LNCaP clone FGC (cell line): Measurements from ENCODE around the gene SRMS.
A peak's percentile ranks its signal among the peaks of the same experiment; 100 is the strongest.

ENCODE experiments used
- DNase-seq: peaks from one replicate; pipeline ENCODE4 v3.0.0-alpha.2; 2011; ENCODE audit warnings: low read depth
- H3K4me3 ChIP-seq: 2 replicates; pipeline ENCODE4 v1.5.1; 2011; ENCODE audit warnings: mild to moderate bottlenecking, low read depth, low read length, control low read depth
- TF ChIP-seq, protein P1 (sequence below): IDR thresholded peaks from 2 replicates; pipeline ENCODE4 v1.5.1; 2012; ENCODE audit warnings: mild to moderate bottlenecking; ENCODE audit not compliant: control insufficient read depth, insufficient read depth; ENCODE audit errors: extremely low read depth

Gene SRMS

DNA sequence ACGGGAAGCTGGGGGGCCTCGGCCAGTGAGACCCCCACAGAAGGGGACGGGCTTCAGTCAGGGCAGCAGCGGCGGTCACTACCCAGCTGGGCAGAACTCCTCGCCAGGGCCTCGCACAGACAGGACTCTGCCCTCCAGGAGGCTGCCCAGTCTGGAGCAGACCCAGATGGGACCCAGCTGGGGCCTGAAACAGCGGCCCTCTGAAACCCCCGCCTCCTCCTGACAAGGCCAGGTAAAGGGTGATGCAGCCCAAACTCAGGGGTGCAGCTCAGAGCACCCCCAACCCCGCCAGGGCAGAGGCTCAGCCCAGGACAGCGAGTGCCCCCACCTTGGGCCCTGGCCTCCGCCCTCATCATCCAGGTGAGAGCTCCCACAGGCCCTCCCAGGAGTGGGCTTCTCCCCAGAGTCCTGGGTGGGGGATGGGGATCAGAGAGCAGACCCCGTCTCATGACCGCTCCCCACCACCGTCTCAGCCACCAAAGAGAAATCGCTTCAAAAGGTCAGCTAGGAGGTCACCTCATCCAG, 50.9 kb downstream of the SRMS start:
- TF ChIP-seq, protein P1, sequence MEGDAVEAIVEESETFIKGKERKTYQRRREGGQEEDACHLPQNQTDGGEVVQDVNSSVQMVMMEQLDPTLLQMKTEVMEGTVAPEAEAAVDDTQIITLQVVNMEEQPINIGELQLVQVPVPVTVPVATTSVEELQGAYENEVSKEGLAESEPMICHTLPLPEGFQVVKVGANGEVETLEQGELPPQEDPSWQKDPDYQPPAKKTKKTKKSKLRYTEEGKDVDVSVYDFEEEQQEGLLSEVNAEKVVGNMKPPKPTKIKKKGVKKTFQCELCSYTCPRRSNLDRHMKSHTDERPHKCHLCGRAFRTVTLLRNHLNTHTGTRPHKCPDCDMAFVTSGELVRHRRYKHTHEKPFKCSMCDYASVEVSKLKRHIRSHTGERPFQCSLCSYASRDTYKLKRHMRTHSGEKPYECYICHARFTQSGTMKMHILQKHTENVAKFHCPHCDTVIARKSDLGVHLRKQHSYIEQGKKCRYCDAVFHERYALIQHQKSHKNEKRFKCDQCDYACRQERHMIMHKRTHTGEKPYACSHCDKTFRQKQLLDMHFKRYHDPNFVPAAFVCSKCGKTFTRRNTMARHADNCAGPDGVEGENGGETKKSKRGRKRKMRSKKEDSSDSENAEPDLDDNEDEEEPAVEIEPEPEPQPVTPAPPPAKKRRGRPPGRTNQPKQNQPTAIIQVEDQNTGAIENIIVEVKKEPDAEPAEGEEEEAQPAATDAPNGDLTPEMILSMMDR, result no peak
- no peak for DNase-seq
- peak overlapping the region; percentile 91 for H3K4me3 ChIP-seq

DNA sequence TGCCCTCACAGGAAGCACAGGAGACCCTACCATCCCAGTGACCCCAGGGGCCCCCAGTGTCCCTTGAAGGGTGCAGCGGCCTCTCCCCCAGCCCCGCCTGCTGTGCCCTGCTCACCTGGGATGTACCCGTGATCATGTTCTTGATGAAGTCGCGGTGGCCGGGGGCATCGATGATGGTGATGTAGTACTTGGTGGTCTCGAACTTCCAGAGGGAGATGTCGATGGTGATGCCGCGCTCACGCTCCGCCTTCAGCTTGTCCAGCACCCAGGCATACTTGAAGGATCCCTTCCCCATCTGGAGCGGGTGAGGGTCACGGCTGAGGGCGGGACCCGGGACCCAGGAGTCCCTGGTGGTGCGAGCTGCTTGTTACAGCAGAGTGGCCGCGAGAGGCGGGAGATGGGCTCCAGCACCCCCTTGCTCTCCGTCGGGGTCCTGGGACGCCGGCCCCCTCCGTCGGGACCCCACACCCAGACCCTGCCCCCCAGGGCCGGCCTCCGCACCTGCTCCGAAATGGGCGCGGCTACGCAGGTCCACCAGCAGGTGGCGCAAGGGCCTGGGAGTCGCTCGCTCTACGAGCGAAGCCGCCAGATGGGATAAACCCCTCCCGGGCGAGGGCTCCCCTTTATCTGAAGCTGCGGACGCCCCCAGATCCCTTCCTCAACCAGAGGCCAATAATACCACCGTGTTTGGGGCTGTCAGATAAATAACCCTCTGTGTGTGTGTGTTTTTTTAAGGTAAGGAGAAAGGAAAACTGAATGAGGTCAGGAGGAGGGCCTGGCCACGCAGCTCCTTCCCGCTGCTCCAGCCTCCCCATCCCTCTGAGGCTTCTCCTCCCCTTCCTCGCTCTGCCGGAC, 51.6 kb downstream of the SRMS start:
- no peak for DNase-seq
- TF ChIP-seq, protein P1, result peak; percentile 89
- peak overlapping the region; percentile 91 for H3K4me3 ChIP-seq

DNA sequence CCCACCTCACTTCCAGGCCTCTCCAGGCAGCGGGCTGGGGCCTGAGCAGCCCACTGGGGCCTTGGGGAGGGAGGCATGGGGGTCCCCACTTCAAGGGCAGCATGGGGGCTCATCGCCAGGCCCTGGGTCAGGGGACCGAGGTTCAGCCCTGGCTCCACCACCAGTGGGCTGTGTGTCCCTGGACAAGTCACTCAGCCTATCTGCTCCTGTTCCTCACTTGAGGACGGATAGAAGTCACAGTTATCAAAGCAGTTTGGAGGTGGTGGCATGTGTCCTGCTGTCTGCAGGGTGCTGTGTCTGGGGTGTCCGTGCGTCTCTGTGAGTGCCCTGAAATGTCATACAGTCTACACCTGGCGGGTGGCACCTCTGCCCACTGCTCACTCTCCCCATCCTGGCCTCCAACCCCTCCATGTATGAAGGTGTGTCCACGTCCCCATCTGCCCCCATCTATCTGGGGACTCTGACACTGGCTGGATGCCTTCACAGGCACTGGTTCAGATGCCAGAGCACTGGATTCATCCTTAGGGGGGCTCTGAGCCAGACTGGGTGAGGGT, 52.3 kb downstream of the SRMS start:
- no peak overlapping the region for H3K4me3 ChIP-seq
- DNase-seq, result no peak
- TF ChIP-seq, protein P1, result no peak

DNA sequence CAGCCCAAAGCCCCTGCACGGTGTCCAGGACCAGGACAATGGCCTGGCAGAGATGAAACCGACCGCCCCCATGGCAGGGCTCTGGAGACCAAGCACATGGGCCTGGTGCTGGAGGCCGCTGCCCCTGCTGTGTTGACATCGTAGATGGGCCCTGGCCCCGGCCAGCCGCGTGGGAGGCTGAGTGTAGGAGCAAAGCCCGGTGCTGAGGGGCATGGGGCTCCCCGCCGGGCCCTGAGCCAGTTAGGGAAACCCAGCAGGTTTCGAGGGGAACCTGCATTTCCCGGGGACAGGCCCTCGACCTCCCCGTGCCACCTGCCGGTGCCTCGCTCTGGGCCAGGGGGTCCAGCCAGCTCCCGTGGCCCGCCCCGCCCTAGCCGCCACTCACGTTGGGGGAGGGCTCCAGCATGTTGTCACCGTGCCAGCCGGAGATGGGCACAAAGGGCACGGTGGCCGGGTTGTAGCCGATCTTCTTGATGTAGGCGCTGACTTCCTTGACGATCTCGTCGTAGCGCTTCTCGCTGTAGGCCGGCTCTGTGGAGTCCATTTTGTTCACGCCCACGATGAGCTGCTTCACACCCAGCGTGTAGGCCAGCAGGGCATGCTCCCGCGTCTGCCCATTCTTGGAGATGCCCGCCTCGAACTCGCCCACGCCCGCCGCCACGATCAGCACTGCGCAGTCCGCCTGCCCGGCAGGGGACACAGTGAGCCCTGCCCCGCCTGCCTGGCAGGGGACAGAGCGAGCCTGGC, 53.0 kb downstream of the SRMS start:
- DNase-seq, result no peak
- TF ChIP-seq, protein P1, result no peak
- no peak overlapping the region for H3K4me3 ChIP-seq

DNA sequence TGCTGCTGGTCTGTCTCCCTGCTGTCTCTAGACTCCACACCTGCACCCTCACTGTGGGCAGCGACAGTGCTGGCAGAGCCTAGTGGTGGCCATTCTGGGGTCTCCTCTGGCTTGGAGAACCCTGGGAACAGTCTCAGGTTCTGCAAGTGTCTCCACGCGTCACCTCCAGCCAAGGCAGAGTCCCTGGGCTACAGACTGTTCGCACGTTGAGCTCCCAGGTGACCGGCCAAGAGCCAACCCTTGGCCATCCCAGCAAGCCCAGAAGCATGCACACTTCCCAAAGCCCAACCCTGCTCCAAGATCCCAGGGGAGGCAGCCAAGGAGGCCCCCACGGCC, 53.5 kb downstream of the SRMS start:
- TF ChIP-seq, protein P1, result no peak
- H3K4me3 ChIP-seq, result no peak overlapping the region
- no peak for DNase-seq

DNA sequence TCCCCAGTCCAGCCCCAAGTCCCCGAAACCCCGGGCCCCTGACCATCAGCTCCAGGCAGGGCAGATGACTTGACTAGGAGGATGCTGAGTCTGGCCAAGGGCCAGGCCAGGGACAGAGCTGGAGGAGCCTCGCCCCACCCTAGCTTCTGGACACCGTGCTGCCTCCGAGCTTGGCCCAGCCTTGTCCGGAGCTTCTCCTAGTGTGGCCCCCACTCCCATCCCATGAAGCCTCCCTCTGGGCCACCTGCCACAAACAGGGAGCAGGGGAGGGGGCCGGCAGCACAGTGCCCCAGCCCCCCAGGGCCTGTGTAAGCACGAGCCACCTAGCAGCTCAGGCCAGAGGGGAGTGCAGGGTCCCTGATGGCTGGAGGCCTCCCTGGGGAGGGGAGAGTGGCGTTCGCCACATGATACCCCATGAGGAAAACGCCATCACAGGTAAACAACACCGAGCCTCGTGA, 54.0 kb downstream of the SRMS start:
- H3K4me3 ChIP-seq, result no peak overlapping the region
- TF ChIP-seq, protein P1, result no peak
- no peak for DNase-seq
